Measurements from ENCODE around the gene SLC39A8. TPM values are rescaled to one million over a fixed set of nuclear protein-coding genes. Genes with fewer than 3 reads are reported as not detected.

SLC39A8 gene
- total and polyA plus RNA-seq, 2 donors from 2014 or later = 7.1 to 19.7 TPM

GRCh38 chr4:102333787-102334186 lies 11.5 kb downstream of the SLC39A8 start:
- Histone ChIP-seq H3K27ac (ENCODE audit: low read depth in 2 of 2, low read length in 2 of 2) (no peak overlapping the region), H3K9me3 (ENCODE audit: control insufficient read depth in 2 of 3, insufficient read depth in 1 of 3, low read length in 3 of 3) (no peaks in the 10 kb centered on the region), H3K27me3 (ENCODE audit: control insufficient read depth, insufficient read depth, low read length) (no peaks in the 10 kb centered on the region), H3K36me3 (ENCODE audit: control insufficient read depth in 2 of 3, insufficient read depth in 3 of 3, low read length in 3 of 3) (no peaks in the 10 kb centered on the region), H3K9ac (ENCODE audit: low read length in 3 of 3) (no peak overlapping the region), H3K4me1 (ENCODE audit: control insufficient read depth in 2 of 3, insufficient read depth in 2 of 3, low read depth in 1 of 3, low read length in 3 of 3) (no peaks in the 10 kb centered on the region), H3K4me3 (ENCODE audit: low read length in 3 of 3) (no peak overlapping the region)
- intact Hi-C loops (cut with DNase I) = no loop called here
- TF ChIP-seq, protein P1, sequence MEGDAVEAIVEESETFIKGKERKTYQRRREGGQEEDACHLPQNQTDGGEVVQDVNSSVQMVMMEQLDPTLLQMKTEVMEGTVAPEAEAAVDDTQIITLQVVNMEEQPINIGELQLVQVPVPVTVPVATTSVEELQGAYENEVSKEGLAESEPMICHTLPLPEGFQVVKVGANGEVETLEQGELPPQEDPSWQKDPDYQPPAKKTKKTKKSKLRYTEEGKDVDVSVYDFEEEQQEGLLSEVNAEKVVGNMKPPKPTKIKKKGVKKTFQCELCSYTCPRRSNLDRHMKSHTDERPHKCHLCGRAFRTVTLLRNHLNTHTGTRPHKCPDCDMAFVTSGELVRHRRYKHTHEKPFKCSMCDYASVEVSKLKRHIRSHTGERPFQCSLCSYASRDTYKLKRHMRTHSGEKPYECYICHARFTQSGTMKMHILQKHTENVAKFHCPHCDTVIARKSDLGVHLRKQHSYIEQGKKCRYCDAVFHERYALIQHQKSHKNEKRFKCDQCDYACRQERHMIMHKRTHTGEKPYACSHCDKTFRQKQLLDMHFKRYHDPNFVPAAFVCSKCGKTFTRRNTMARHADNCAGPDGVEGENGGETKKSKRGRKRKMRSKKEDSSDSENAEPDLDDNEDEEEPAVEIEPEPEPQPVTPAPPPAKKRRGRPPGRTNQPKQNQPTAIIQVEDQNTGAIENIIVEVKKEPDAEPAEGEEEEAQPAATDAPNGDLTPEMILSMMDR (IDR thresholded peaks at IDR 0.05; ENCODE audit: borderline replicate concordance, extremely low read depth, insufficient read depth) = no peak
- FAIRE-seq (no peak), DNase-seq (peak in 2 of 5 donors; percentile 42 to 43)

GRCh38 chr4:102328045-102328444 lies 17.2 kb downstream of the SLC39A8 start:
- Histone ChIP-seq H3K4me1 (ENCODE audit: control insufficient read depth in 2 of 3, insufficient read depth in 2 of 3, low read depth in 1 of 3, low read length in 3 of 3) (no peaks in the 10 kb centered on the region), H3K4me3 (ENCODE audit: low read length in 3 of 3) (no peak overlapping the region), H3K9me3 (ENCODE audit: control insufficient read depth in 2 of 3, insufficient read depth in 1 of 3, low read length in 3 of 3) (no peaks in the 10 kb centered on the region), H3K36me3 (ENCODE audit: control insufficient read depth in 2 of 3, insufficient read depth in 3 of 3, low read length in 3 of 3) (no peaks in the 10 kb centered on the region), H3K27ac (ENCODE audit: low read depth in 2 of 2, low read length in 2 of 2) (no peak overlapping the region), H3K27me3 (ENCODE audit: control insufficient read depth, insufficient read depth, low read length) (no peaks in the 10 kb centered on the region), H3K9ac (ENCODE audit: low read length in 3 of 3) (no peak overlapping the region)
- intact Hi-C loops (cut with DNase I) = no loop called here
- no peak for FAIRE-seq
- TF ChIP-seq, protein P1 (IDR thresholded peaks at IDR 0.05; ENCODE audit: borderline replicate concordance, extremely low read depth, insufficient read depth) = no peak
- DNase-seq = no peak

- intact Hi-C loops (cut with DNase I) = no loop called here
- no peaks in the 10 kb centered on the region for H3K4me1 ChIP-seq (ENCODE audit: control insufficient read depth in 2 of 3, insufficient read depth in 2 of 3, low read depth in 1 of 3, low read length in 3 of 3)
- no peak overlapping the region for H3K9ac ChIP-seq (ENCODE audit: low read length in 3 of 3)
- DNase-seq (no peak), FAIRE-seq (no peak)
- H3K9me3 ChIP-seq (ENCODE audit: control insufficient read depth in 2 of 3, insufficient read depth in 1 of 3, low read length in 3 of 3) = no peaks in the 10 kb centered on the region
- no peaks in the 10 kb centered on the region for H3K36me3 ChIP-seq (ENCODE audit: control insufficient read depth in 2 of 3, insufficient read depth in 3 of 3, low read length in 3 of 3)
- H3K4me3 ChIP-seq (ENCODE audit: low read length in 3 of 3) = no peak overlapping the region
- TF ChIP-seq, protein P1 (IDR thresholded peaks at IDR 0.05; ENCODE audit: borderline replicate concordance, extremely low read depth, insufficient read depth) = no peak
- no peaks in the 10 kb centered on the region for H3K27me3 ChIP-seq (ENCODE audit: control insufficient read depth, insufficient read depth, low read length)
- H3K27ac ChIP-seq (ENCODE audit: low read depth in 2 of 2, low read length in 2 of 2) = no peak overlapping the region
Observed at GRCh38 chr4:102326951-102327350, 18.3 kb downstream of the SLC39A8 start.

GRCh38 chr4:102324730-102325129 lies 20.6 kb downstream of the SLC39A8 start:
- intact Hi-C loops (cut with DNase I) = no loop called here
- Histone ChIP-seq H3K27ac (ENCODE audit: low read depth in 2 of 2, low read length in 2 of 2) (no peak overlapping the region), H3K36me3 (ENCODE audit: control insufficient read depth in 2 of 3, insufficient read depth in 3 of 3, low read length in 3 of 3) (no peaks in the 10 kb centered on the region), H3K4me1 (ENCODE audit: control insufficient read depth in 2 of 3, insufficient read depth in 2 of 3, low read depth in 1 of 3, low read length in 3 of 3) (peaks cover 0 to 1% (median 0%) of the 10 kb centered on the region in 3 donors), H3K9ac (ENCODE audit: low read length in 3 of 3) (no peak overlapping the region), H3K9me3 (ENCODE audit: control insufficient read depth in 2 of 3, insufficient read depth in 1 of 3, low read length in 3 of 3) (no peaks in the 10 kb centered on the region), H3K4me3 (ENCODE audit: low read length in 3 of 3) (no peak overlapping the region), H3K27me3 (ENCODE audit: control insufficient read depth, insufficient read depth, low read length) (no peaks in the 10 kb centered on the region)
- DNase-seq = peak in 1 of 5 donors; percentile 28
- FAIRE-seq = no peak
- TF ChIP-seq, protein P1 (IDR thresholded peaks at IDR 0.05; ENCODE audit: borderline replicate concordance, extremely low read depth, insufficient read depth) = no peak
